CD14-positive monocyte (primary cell): ENCODE data around the gene ADH5. TPM values are rescaled to one million over a fixed set of nuclear protein-coding genes. Genes with fewer than 3 reads are reported as not detected.
A peak's percentile ranks its signal among the peaks of the same experiment; 100 is the strongest.
"Not testable (repeated sequence)": the region's sequence is repeated elsewhere in the genome, so short reads cannot be mapped to it uniquely, and the experiment has no call there.

Experiments used
- DNase-seq, 3 donors: peaks; one replicate each; pipeline ENCODE4 v3.0.0-alpha.2; 2011 to 2022
- H2AFZ ChIP-seq: 2 replicates; pipeline ENCODE4 v1.6.0; 2012; ENCODE audit warnings: mild to moderate bottlenecking, low read depth, low read length, inconsistent platforms; ENCODE audit not compliant: insufficient read depth, poor library complexity, severe bottlenecking
- H3K27ac ChIP-seq, 2 donors: 1 replicate in 1 of 2; 2 replicates in 1 of 2; pipeline ENCODE4 v1.5.1; 2012 to 2013; ENCODE audit warnings: low read length in 2 of 2, control low read depth in 1 of 2, inconsistent platforms in 1 of 2, low read depth in 1 of 2, mild to moderate bottlenecking in 1 of 2
- H3K27me3 ChIP-seq, 2 donors: one replicate each; pipeline versions ENCODE4 v1.6.0 to v1.6.1; 2011 to 2013; ENCODE audit warnings: low read length in 2 of 2; ENCODE audit not compliant: control insufficient read depth in 2 of 2, insufficient read depth in 2 of 2
- H3K36me3 ChIP-seq, 2 donors: replicated peaks in 1 of 2; 1 replicate in 1 of 2; 2 replicates in 1 of 2; pipeline versions ENCODE4 v1.5.1 to v1.6.1; 2012 to 2013; ENCODE audit warnings: low read length in 2 of 2, control low read depth in 1 of 2, inconsistent platforms in 1 of 2, mild to moderate bottlenecking in 1 of 2; ENCODE audit not compliant: insufficient read depth in 2 of 2, control insufficient read depth in 1 of 2
- H3K4me1 ChIP-seq, 2 donors: 1 replicate in 1 of 2; 2 replicates in 1 of 2; pipeline versions ENCODE4 v1.5.1 to v1.6.1; 2012 to 2013; ENCODE audit warnings: low read length in 2 of 2, control low read depth in 1 of 2, inconsistent platforms in 1 of 2, mild to moderate bottlenecking in 1 of 2, moderate library complexity in 1 of 2; ENCODE audit not compliant: insufficient read depth in 2 of 2, control insufficient read depth in 1 of 2
- H3K4me2 ChIP-seq: replicated peaks from 2 replicates; pipeline ENCODE3; 2012; ENCODE audit warnings: low read length, moderate library complexity, mild to moderate bottlenecking; ENCODE audit not compliant: poor library complexity, severe bottlenecking; ENCODE audit errors: extremely low read depth
- H3K4me3 ChIP-seq, 3 experiments: fragments of 200-600 bp in 1 of 3; sonication (generic) in 1 of 3; replicated peaks in 1 of 3; 1 replicate in 2 of 3; 2 replicates in 1 of 3; pipeline ENCODE4 v1.5.1; 2011 to 2013; ENCODE audit warnings: low read length in 3 of 3, mild to moderate bottlenecking in 3 of 3, control low read depth in 2 of 3, low read depth in 2 of 3, inconsistent platforms in 1 of 3, moderate library complexity in 1 of 3
- H3K79me2 ChIP-seq: 2 replicates; pipeline ENCODE4 v1.6.0; 2012; ENCODE audit warnings: mild to moderate bottlenecking, control low read depth, inconsistent platforms, low read length, moderate library complexity; ENCODE audit not compliant: insufficient read depth
- H3K9ac ChIP-seq: 2 replicates; pipeline ENCODE4 v1.6.0; 2017; ENCODE audit warnings: low read length, mild to moderate bottlenecking; ENCODE audit not compliant: insufficient read depth, poor library complexity, severe bottlenecking
- H3K9me3 ChIP-seq, 2 donors: replicated peaks in 1 of 2; 1 replicate in 1 of 2; 2 replicates in 1 of 2; pipeline versions ENCODE4 v1.5.1 to v1.6.1; 2012 to 2013; ENCODE audit warnings: low read length in 2 of 2, control low read depth in 1 of 2; ENCODE audit not compliant: control insufficient read depth in 1 of 2, insufficient read depth in 1 of 2
- H4K20me1 ChIP-seq: 2 replicates; pipeline ENCODE4 v1.6.0; 2012; ENCODE audit warnings: mild to moderate bottlenecking, low read length, control low read depth, moderate library complexity; ENCODE audit not compliant: insufficient read depth
- H3K27ac Mint-ChIP-seq, 7 donors: one replicate each; pipeline ENCODE4 v1.8.0; 2020; ENCODE audit warnings: mild to moderate bottlenecking in 7 of 7, mixed read lengths in 7 of 7, moderate library complexity in 6 of 7, inconsistent platforms in 2 of 7
- H3K27me3 Mint-ChIP-seq, 3 donors: one replicate each; pipeline ENCODE4 v1.8.0; 2021 to 2022; ENCODE audit warnings: low read depth in 3 of 3, mild to moderate bottlenecking in 3 of 3, mixed read lengths in 3 of 3, moderate library complexity in 3 of 3, inconsistent platforms in 1 of 3
- H3K36me3 Mint-ChIP-seq, 2 donors: one replicate each; pipeline ENCODE4 v1.8.0; 2020; ENCODE audit warnings: mixed read lengths in 2 of 2, inconsistent platforms in 1 of 2, mild to moderate bottlenecking in 1 of 2
- H3K4me1 Mint-ChIP-seq: one replicate; pipeline ENCODE4 v1.8.0; 2020; ENCODE audit warnings: mild to moderate bottlenecking, mixed read lengths
- H3K4me3 Mint-ChIP-seq, 2 donors: one replicate each; pipeline ENCODE4 v1.8.0; 2020; ENCODE audit warnings: mild to moderate bottlenecking in 2 of 2, mixed read lengths in 2 of 2, moderate library complexity in 1 of 2
- H3K9me3 Mint-ChIP-seq, 7 donors: one replicate each; pipeline ENCODE4 v1.8.0; 2020 to 2022; ENCODE audit warnings: mixed read lengths in 7 of 7, mild to moderate bottlenecking in 6 of 7, moderate library complexity in 6 of 7, inconsistent platforms in 2 of 7
- WGBS: methylation state at CpG from one replicate; pipeline ENCODE4 v1.1.5; 2013; ENCODE audit warnings: missing lambda C conversion rate; ENCODE audit not compliant: insufficient coverage; 5-methylcytosine and 5-hydroxymethylcytosine counted together
- intact Hi-C, 2 donors: fragments of 100-400 bp; cut with micrococcal nuclease; formaldehyde crosslinking; loops; one replicate each; pipeline versions ENCODE4 v1.15.0 to v1.15.1; 2023
- polyA plus RNA-seq, 3 donors: library from polyadenylated mRNA; depleted of rRNA in 1 of 3; unstranded in 2 of 3; stranded (reverse) in 1 of 3; fragments of 300-500 nt in 2 of 3; fragments of >200 nt in 1 of 3; fragmentation: Illumina TruSeq in 2 of 3; gene quantifications; 1 replicate in 2 of 3; 2 replicates in 1 of 3; pipeline ENCODE4 v1.2.3, GENCODE V29; 2012 to 2021
- TF ChIP-seq, protein P1 (sequence below): fragments of 200-600 bp; IDR thresholded peaks from one replicate; pipeline ENCODE4 v1.8.0; 2022; ENCODE audit warnings: antibody characterized with exemption, mild to moderate bottlenecking

The ADH5 gene
- polyA plus RNA-seq, 3 donors: 31.7 to 93.5 (median 79.3) TPM

DNA sequence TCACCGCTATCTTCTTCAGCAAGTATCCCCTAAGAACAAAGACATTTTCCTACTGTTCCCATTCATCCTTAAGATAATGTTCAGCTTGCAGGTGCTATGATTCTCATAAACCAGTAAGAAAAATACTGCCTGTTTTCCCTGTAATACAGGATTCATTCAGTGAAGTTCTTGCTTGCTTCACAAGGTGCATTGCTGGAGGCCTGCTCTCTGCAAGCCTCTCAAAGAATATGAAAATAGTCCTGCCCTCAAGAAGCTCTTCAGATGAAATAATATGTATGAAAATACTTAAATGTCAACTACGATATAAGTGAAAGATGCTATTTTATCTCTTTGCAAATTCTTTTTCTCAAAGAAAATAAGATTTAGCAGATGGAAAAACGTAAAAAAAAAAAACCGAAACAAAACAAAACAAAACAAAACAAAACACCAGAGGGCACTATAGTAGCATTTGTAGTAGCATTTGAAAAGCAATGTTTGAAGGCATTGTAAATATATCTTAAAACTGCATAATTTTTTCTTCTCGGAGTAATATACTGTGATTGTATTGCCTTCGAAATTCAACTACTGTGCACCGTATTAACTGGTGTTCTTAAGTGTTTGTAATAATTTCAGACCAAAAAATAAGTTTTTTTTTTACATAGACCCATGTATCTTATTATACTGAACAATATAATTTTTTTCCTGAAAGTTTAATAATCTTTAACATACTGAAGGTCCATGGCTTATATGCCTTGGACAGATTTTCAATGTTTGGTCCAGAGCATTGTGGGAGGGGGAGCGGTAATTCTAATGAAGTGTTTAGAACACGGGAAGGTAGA is 29.5 kb upstream of the ADH5 start:
- H2AFZ ChIP-seq: no peak overlapping the region
- peaks cover 0 to 6% (median 4%) of the 10 kb centered on the region in 7 donors for H3K9me3 Mint-ChIP-seq
- H3K79me2 ChIP-seq: no peaks in the 10 kb centered on the region
- no CpG with 5 or more reads among the region's 9 CpGs for WGBS
- no peak overlapping the region for H3K9ac ChIP-seq
- no peaks in the 10 kb centered on the region for H3K36me3 Mint-ChIP-seq
- H3K27me3 ChIP-seq: no peaks in the 10 kb centered on the region
- H3K4me2 ChIP-seq: no peak overlapping the region
- H3K4me3 ChIP-seq: no peak overlapping the region
- peaks cover 0 to 2% (median 0%) of the 10 kb centered on the region in 3 donors for H3K27me3 Mint-ChIP-seq
- H3K4me1 Mint-ChIP-seq: peaks cover 3% of the 10 kb centered on the region
- H3K27ac Mint-ChIP-seq: no peak overlapping the region
- no peaks in the 10 kb centered on the region for H4K20me1 ChIP-seq
- no peak overlapping the region for H3K4me3 Mint-ChIP-seq
- H3K27ac ChIP-seq: no peak overlapping the region
- H3K4me1 ChIP-seq: no peaks in the 10 kb centered on the region
- no peaks in the 10 kb centered on the region for H3K9me3 ChIP-seq
- intact Hi-C loops: no loop called here
- H3K36me3 ChIP-seq: no peaks in the 10 kb centered on the region
- DNase-seq: no peak
- TF ChIP-seq, protein P1, sequence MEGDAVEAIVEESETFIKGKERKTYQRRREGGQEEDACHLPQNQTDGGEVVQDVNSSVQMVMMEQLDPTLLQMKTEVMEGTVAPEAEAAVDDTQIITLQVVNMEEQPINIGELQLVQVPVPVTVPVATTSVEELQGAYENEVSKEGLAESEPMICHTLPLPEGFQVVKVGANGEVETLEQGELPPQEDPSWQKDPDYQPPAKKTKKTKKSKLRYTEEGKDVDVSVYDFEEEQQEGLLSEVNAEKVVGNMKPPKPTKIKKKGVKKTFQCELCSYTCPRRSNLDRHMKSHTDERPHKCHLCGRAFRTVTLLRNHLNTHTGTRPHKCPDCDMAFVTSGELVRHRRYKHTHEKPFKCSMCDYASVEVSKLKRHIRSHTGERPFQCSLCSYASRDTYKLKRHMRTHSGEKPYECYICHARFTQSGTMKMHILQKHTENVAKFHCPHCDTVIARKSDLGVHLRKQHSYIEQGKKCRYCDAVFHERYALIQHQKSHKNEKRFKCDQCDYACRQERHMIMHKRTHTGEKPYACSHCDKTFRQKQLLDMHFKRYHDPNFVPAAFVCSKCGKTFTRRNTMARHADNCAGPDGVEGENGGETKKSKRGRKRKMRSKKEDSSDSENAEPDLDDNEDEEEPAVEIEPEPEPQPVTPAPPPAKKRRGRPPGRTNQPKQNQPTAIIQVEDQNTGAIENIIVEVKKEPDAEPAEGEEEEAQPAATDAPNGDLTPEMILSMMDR: peak; percentile 40

DNA sequence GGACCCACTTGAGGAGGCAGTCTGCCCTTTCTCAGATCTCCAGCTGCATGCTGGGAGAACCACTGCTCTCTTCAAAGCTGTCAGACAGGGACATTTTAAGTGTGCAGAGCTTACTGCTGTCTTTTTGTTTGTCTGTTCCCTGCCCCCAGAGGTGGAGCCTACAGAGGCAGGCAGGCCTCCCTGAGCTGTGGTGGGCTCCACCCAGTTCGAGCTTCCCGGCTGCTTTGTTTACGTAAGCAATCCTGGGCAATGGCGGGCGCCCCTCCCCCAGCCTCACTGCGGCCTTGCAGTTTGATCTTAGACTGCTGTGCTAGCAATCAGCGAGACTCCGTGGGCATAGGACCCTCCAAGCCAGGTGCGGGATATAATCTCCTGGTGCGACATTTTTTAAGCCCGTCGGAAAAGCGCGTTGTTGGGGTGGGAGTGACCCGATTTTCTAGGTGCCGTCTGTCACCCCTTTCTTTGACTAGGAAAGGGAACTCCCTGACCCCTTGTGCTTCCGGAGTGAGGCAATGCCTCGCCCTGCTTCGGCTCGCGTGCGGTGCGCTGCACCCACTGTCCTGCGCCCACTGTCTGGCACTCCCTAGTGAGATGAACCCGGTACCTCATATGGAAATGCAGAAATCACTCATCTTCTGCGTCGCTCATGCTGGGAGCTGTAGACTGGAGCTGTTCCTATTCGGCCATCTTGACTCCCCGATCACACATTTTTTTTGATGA is 28.7 kb upstream of the ADH5 start:
- H3K4me1 ChIP-seq, H3K4me3 Mint-ChIP-seq, H3K27ac Mint-ChIP-seq, intact Hi-C loops, H3K9me3 ChIP-seq, H3K79me2 ChIP-seq, H4K20me1 ChIP-seq, H3K27me3 ChIP-seq, H3K4me2 ChIP-seq, H3K9ac ChIP-seq, H3K4me3 ChIP-seq, H3K27ac ChIP-seq, H2AFZ ChIP-seq, H3K36me3 Mint-ChIP-seq, DNase-seq, H3K36me3 ChIP-seq, H3K27me3 Mint-ChIP-seq, H3K9me3 Mint-ChIP-seq, H3K4me1 Mint-ChIP-seq: not testable (repeated sequence)
- 94% methylated on average over 15 of the region's 29 CpGs for WGBS

DNA sequence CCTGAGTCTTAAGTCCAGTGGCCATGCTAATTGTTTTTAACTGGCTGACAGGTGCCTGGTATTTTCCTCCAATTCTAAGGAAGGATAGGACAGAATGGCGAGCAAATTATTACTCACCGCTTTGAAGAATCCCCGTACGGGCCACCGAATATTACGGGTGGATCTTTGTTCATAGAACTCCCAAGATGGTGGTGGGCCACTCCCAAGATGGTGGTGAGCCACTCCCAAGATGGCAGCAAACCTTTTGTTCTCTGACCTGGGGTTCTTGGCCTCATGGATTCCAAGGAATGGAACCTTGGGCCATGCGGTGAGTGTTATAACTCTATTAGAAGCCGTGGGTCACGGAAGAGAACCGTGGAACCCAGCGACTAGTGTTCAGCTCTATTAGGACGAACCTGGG is 20.7 kb upstream of the ADH5 start:
- H3K4me3 ChIP-seq, H3K9me3 Mint-ChIP-seq, H3K9ac ChIP-seq, H3K27ac Mint-ChIP-seq, H3K27ac ChIP-seq, H4K20me1 ChIP-seq, H3K4me3 Mint-ChIP-seq, H3K4me1 Mint-ChIP-seq, DNase-seq, H3K4me1 ChIP-seq, H3K79me2 ChIP-seq, H3K27me3 Mint-ChIP-seq, H3K36me3 ChIP-seq, intact Hi-C loops, H3K9me3 ChIP-seq, H3K36me3 Mint-ChIP-seq, H3K4me2 ChIP-seq, H2AFZ ChIP-seq, H3K27me3 ChIP-seq: not testable (repeated sequence)
- WGBS: 90% methylated on average over 12 of the region's 12 CpGs
